Uterus (tissue), 4 donors: ENCODE results near the gene TAF11L6. TPM values are rescaled to one million over a fixed set of nuclear protein-coding genes. Genes with fewer than 3 reads are reported as not detected.
"Not testable (repeated sequence)": the region's sequence is repeated elsewhere in the genome, so short reads cannot be mapped to it uniquely, and the experiment has no call there.

Experiments
- DNase-seq, 2 donors: peaks; one replicate each; pipeline ENCODE4 v3.0.0-alpha.2; 2019 to 2020
- H3K27ac ChIP-seq, 2 donors: fragments of 200-600 bp; sonication (generic); 1 replicate in 1 of 2; 2 replicates in 1 of 2; pipeline ENCODE4 v1.5.1; 2016 to 2018
- H3K27me3 ChIP-seq, 2 donors: fragments of 200-600 bp; sonication (generic); one replicate each; pipeline ENCODE4 v1.5.1; 2018 to 2019; ENCODE audit warnings: control low read depth in 1 of 2
- H3K36me3 ChIP-seq, 2 donors: fragments of 200-600 bp; sonication (generic); one replicate each; pipeline ENCODE4 v1.5.1; 2019; ENCODE audit warnings: control low read depth in 1 of 2
- H3K4me1 ChIP-seq, 2 donors: fragments of 200-600 bp; sonication (generic); one replicate each; pipeline ENCODE4 v1.5.1; 2018 to 2019; ENCODE audit warnings: control low read depth in 1 of 2
- H3K4me3 ChIP-seq, 2 donors: fragments of 200-600 bp; sonication (generic); 1 replicate in 1 of 2; 2 replicates in 1 of 2; pipeline ENCODE4 v1.5.1; 2018 to 2019; ENCODE audit warnings: mild to moderate bottlenecking in 1 of 2
- H3K9me3 ChIP-seq, 2 donors: fragments of 200-600 bp; sonication (generic); one replicate each; pipeline ENCODE4 v1.5.1; 2019; ENCODE audit warnings: control low read depth in 1 of 2
- POLR2A ChIP-seq, 2 donors: fragments of 450-650 bp; IDR thresholded peaks; one replicate each; pipeline ENCODE4 v1.6.1; 2016; ENCODE audit warnings: antibody characterized with exemption in 2 of 2, mild to moderate bottlenecking in 1 of 2, moderate library complexity in 1 of 2
- intact Hi-C: fragments of 100-400 bp; cut with DNase I; formaldehyde crosslinking; loops from one replicate; pipeline ENCODE4 v1.15.1; 2023; ENCODE audit warnings: low total_unique reads
- total RNA-seq, 4 donors: library from RNA; depleted of rRNA in 3 of 4; stranded (reverse); fragments of >200 nt in 3 of 4; gene quantifications; one replicate each; pipeline versions ENCODE4 v1.1.0 to v1.2.4, GENCODE V29; 2014 to 2023
- TF ChIP-seq, protein P1 (sequence below), 4 experiments: fragments of 200-600 bp in 2 of 4; fragments of 450-650 bp in 2 of 4; sonication (generic) in 2 of 4; IDR thresholded peaks; one replicate each; pipeline ENCODE4 v1.5.1; 2016 to 2019; ENCODE audit warnings: antibody characterized with exemption in 4 of 4, mild to moderate bottlenecking in 2 of 4, moderate library complexity in 1 of 4
- donor health status: DM: yes; HTN: yes; CAD: no.

Gene TAF11L6
- not detected for total RNA-seq

DNA sequence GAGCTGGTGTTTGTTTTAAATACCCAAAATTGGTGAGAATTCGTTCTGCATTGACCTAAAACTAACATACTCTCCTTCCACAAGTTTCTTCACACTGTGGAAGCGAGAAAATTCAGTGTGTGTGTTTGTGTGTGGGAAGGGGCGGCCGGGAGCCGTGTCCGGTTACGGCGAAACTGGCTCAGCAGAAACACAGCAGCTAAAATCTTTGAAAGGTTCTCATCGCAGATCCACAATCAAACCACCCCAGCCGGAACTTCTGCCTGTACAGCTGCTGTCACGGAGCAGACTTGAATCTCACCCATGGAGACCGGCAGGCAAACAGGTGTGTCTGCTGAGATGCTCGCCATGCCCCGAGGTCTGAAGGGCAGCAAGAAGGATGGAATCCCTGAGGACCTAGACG lies at the start of gene TAF11L6:
TSS of gene TAF11L6 (plus strand) at position 301 of the 400 bp plus-strand sequence.
- H3K4me1 ChIP-seq, H3K27me3 ChIP-seq, H3K27ac ChIP-seq, H3K9me3 ChIP-seq, H3K4me3 ChIP-seq, intact Hi-C loops, DNase-seq, H3K36me3 ChIP-seq: not testable (repeated sequence)

DNA sequence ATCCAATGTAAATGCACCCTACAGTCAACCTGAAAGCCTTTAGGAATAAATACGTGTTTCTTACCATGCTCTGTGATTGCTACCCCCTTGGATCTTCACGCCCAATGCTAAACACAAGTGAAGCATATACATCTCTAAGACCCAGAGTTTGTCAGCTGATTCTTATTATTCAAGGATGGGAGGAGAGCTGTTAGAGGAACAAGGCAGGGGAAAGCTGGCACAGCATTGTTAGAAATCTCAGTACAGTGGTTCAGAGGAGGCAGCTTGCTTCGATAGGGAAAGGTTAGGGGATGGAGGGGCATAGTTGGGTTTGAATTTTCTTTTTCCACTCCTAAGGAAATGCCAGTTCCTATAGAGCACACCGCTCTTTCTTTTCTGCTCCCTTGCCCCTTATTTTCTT lies 47.1 kb upstream of the TAF11L6 start:
- H3K36me3 ChIP-seq = no peaks in the 10 kb centered on the region
- DNase-seq = no peak
- intact Hi-C loops = no loop called here
- H3K27me3 ChIP-seq = no peaks in the 10 kb centered on the region
- no peaks in the 10 kb centered on the region for H3K9me3 ChIP-seq
- H3K27ac ChIP-seq = no peak overlapping the region
- H3K4me3 ChIP-seq = no peak overlapping the region
- no peaks in the 10 kb centered on the region for H3K4me1 ChIP-seq
- TF ChIP-seq, protein P1, sequence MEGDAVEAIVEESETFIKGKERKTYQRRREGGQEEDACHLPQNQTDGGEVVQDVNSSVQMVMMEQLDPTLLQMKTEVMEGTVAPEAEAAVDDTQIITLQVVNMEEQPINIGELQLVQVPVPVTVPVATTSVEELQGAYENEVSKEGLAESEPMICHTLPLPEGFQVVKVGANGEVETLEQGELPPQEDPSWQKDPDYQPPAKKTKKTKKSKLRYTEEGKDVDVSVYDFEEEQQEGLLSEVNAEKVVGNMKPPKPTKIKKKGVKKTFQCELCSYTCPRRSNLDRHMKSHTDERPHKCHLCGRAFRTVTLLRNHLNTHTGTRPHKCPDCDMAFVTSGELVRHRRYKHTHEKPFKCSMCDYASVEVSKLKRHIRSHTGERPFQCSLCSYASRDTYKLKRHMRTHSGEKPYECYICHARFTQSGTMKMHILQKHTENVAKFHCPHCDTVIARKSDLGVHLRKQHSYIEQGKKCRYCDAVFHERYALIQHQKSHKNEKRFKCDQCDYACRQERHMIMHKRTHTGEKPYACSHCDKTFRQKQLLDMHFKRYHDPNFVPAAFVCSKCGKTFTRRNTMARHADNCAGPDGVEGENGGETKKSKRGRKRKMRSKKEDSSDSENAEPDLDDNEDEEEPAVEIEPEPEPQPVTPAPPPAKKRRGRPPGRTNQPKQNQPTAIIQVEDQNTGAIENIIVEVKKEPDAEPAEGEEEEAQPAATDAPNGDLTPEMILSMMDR (IDR thresholded peaks at IDR 0.05) = no peak
- no peak for TF ChIP-seq POLR2A (IDR thresholded peaks at IDR 0.05)

DNA sequence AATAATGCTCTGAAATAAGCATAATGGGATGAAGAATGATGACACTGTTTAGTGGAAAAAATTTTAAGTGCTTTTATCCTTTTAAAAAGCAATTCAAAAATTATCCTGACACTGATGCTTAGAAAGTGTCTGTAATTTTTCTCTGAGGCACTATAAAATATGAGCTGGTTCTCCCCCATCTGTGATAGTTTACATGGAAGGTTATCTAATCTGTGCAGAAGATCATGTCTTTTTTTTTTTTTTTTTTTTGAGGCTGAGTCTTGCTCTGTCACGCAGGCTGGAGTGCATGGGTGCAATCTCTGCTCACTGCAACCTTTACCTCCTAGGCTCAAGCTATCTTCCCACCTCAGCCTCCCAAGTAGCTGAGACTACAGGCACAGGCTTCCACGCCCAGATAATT lies 45.7 kb upstream of the TAF11L6 start:
- no peaks in the 10 kb centered on the region for H3K27me3 ChIP-seq
- no peak for DNase-seq
- no peaks in the 10 kb centered on the region for H3K9me3 ChIP-seq
- no peaks in the 10 kb centered on the region for H3K4me1 ChIP-seq
- H3K4me3 ChIP-seq = no peak overlapping the region
- TF ChIP-seq POLR2A (IDR thresholded peaks at IDR 0.05) = no peak
- H3K27ac ChIP-seq = no peak overlapping the region
- H3K36me3 ChIP-seq = no peaks in the 10 kb centered on the region
- intact Hi-C loops = no loop called here

DNA sequence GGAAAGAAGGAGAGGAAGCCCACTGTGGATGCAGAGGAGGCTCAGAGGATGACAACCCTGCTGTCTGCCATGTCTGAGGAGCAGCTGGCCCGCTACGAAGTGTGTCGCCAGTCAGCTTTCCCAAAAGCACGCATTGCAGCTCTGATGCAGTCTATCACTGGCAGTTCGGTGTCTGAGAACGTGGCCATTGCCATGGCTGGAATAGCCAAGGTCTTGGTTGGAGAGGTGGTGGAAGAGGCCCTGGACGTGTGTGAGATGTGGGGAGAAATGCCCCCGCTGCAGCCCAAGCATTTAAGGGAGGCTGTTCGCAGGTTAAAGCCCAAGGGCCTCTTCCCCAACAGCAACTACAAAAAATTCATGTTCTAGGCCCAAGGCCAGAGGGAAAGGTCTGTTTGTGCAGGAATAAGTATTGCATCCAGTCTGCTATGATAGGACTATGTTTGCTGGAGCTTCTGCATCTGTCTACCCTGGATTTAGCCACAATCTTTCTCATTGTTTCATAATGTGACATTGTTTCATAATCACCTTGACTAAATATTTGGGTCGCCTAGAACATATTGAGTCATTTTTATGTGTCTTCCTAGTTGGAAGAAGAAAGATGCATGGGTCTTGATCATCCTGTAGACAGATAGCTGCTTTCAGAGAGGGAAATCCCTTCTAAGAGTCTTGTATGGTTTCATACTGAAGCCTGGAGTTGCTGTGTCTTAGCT lies 41.9 kb upstream of the TAF11L6 start:
- not testable (repeated sequence) for H3K27me3 ChIP-seq

DNA sequence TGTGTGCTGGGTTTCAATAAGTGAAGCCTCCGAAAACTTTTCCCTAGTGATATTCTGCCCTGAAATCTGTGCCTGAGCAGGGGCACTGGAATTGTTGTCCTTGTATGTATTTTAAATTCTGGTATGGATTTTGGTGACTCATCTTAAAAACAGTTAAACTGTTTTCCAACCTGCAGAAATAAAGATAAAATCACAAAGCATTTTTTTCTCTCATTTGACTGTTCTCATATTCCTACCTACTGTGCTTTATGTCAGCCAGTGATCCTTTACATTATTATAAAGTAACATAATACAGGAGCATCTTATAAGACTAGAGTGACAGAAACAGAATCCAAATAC lies 41.3 kb upstream of the TAF11L6 start:
- no peak for DNase-seq
- intact Hi-C loops = no loop called here
- no peaks in the 10 kb centered on the region for H3K4me1 ChIP-seq
- no peak overlapping the region for H3K27ac ChIP-seq
- no peaks in the 10 kb centered on the region for H3K9me3 ChIP-seq
- H3K4me3 ChIP-seq = no peak overlapping the region
- no peaks in the 10 kb centered on the region for H3K36me3 ChIP-seq
- no peaks in the 10 kb centered on the region for H3K27me3 ChIP-seq
- TF ChIP-seq POLR2A (IDR thresholded peaks at IDR 0.05) = no peak
- TF ChIP-seq, protein P1 (IDR thresholded peaks at IDR 0.05) = no peak

More for the DNA sequence above, 41.9 kb upstream of the TAF11L6 start:
- H3K4me3 ChIP-seq, H3K9me3 ChIP-seq, H3K27ac ChIP-seq, intact Hi-C loops, H3K4me1 ChIP-seq, H3K36me3 ChIP-seq, DNase-seq: not testable (repeated sequence)

DNA sequence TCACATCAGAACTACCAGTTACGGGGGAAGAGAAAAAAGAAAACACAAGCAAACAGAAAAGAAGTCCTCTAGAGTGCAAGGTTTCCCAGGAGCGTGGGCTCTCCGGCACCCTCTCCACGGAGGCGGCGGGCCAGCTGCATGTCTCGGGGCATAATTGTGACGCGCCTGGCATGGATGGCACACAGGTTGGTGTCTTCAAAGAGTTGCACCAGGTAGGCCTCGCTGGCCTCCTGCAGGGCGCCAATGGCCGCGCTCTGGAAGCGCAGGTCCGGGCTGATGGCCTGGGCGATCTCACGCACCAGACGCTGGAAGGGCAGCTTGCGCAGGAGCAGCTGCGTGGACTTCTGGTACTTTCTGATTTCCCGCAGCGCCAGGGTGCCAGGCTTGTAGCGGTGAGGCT lies 37.2 kb upstream of the TAF11L6 start:
- H3K4me1 ChIP-seq, H3K27me3 ChIP-seq, H3K4me3 ChIP-seq, intact Hi-C loops, H3K36me3 ChIP-seq, H3K9me3 ChIP-seq, H3K27ac ChIP-seq, DNase-seq: not testable (repeated sequence)

DNA sequence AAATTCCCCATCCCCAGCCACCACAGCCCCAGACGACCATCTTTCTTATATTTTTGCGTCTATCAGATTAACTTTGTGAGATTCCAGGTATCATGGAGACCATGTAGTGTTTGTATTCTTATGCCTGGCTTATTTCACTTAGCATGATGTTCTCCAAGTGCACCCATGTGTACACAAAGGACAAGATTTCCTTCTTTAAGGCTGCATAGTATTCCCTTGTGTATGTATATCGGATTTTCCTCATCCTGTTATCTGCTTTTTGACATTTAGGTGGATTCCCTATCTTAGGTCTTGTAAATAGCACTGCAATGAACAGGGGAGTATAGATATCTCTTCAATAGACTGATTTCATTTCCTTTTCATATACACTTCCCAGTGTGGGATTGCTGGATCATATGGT lies 35.7 kb upstream of the TAF11L6 start:
- intact Hi-C loops = no loop called here
- no peak overlapping the region for H3K4me3 ChIP-seq
- no peak for DNase-seq
- H3K4me1 ChIP-seq = no peaks in the 10 kb centered on the region
- H3K27me3 ChIP-seq = no peaks in the 10 kb centered on the region
- H3K27ac ChIP-seq = no peak overlapping the region
- H3K9me3 ChIP-seq = no peaks in the 10 kb centered on the region
- TF ChIP-seq, protein P1 (IDR thresholded peaks at IDR 0.05) = no peak
- no peak for TF ChIP-seq POLR2A (IDR thresholded peaks at IDR 0.05)
- no peaks in the 10 kb centered on the region for H3K36me3 ChIP-seq
